Gastrocnemius medialis (tissue), 4 donors: Measurements from ENCODE around the gene ENOX1.

Source experiments
- CTCF ChIP-seq, 5 experiments: fragments of 450-650 bp in 3 of 5; fragments of 200-600 bp in 2 of 5; sonication (generic) in 2 of 5; IDR thresholded peaks in 4 of 5; conservative IDR thresholded peaks in 1 of 5; 1 replicate in 4 of 5; 2 replicates in 1 of 5; pipeline ENCODE4 v1.5.1; 2016 to 2019; ENCODE audit warnings: antibody characterized with exemption in 5 of 5, mild to moderate bottlenecking in 3 of 5, moderate library complexity in 3 of 5
- POLR2A ChIP-seq, 2 donors: fragments of 450-650 bp; IDR thresholded peaks; one replicate each; pipeline ENCODE4 v1.6.1; 2017; ENCODE audit warnings: antibody characterized with exemption in 2 of 2, mild to moderate bottlenecking in 2 of 2, moderate library complexity in 2 of 2

- no peak for TF ChIP-seq CTCF (IDR thresholded peaks at IDR 0.05 in 4 of 5, conservative IDR thresholded peaks at IDR 0.05 in 1 of 5)
- TF ChIP-seq POLR2A (IDR thresholded peaks at IDR 0.05) = no peak
Measured at GRCh38 chr13:43232873-43233265, 553.9 kb downstream of the ENOX1 start.
